Epithelial cell of esophagus (primary cell): ENCODE results near the gene CCDC85C.

Experiments
- DNase-seq: peaks from one replicate; pipeline ENCODE4 v3.0.0; 2010; ENCODE audit warnings: low read depth
- H3K4me3 ChIP-seq: 2 replicates; pipeline ENCODE4 v1.5.1; 2011; ENCODE audit warnings: mild to moderate bottlenecking, low read length, control low read depth
- CTCF ChIP-seq: IDR thresholded peaks from 2 replicates; pipeline ENCODE4 v1.5.1; 2011; ENCODE audit warnings: low read depth, mild to moderate bottlenecking, low read length, control low read depth, inconsistent platforms; ENCODE audit not compliant: insufficient read depth; ENCODE audit errors: missing control alignments

CCDC85C gene

GRCh38 chr14:99587460-99588278 lies 16.3 kb downstream of the CCDC85C start:
- no peak overlapping the region for H3K4me3 ChIP-seq
- TF ChIP-seq CTCF = no peak
- DNase-seq = no peak

GRCh38 chr14:99586761-99587459 lies 17.1 kb downstream of the CCDC85C start:
- no peak for TF ChIP-seq CTCF
- no peak overlapping the region for H3K4me3 ChIP-seq
- DNase-seq = no peak

- H3K4me3 ChIP-seq = no peak overlapping the region
- DNase-seq = no peak
- no peak for TF ChIP-seq CTCF
These were observed 17.8 kb downstream of the CCDC85C start for GRCh38 chr14:99586054-99586760.

GRCh38 chr14:99584823-99585222 lies 19.2 kb downstream of the CCDC85C start:
- no peak for TF ChIP-seq CTCF
- DNase-seq = no peak
- no peak overlapping the region for H3K4me3 ChIP-seq

- no peak overlapping the region for H3K4me3 ChIP-seq
- no peak for TF ChIP-seq CTCF
- DNase-seq = no peak
These were observed 22.1 kb downstream of the CCDC85C start for GRCh38 chr14:99581938-99582337.

- TF ChIP-seq CTCF = no peak
- DNase-seq = no peak
- no peak overlapping the region for H3K4me3 ChIP-seq
These were observed 22.6 kb downstream of the CCDC85C start for GRCh38 chr14:99581374-99581773.
